ENCODE data around the gene HMCN1.
A peak's percentile ranks its signal among the peaks of the same experiment; 100 is the strongest.
"Not testable (repeated sequence)": the region's sequence is repeated elsewhere in the genome, so short reads cannot be mapped to it uniquely, and the experiment has no call there.

Gene HMCN1

GRCh38 chr1:186194107-186194756 is 460.0 kb downstream of the HMCN1 start:
- no peak for DNase-seq (ENCODE audit: low read depth)
- no peak overlapping the region for H3K4me3 ChIP-seq (ENCODE audit: low read depth, low read length)

GRCh38 chr1:186195377-186195931 is 461.3 kb downstream of the HMCN1 start:
- H3K4me3 ChIP-seq (ENCODE audit: low read depth, low read length) = no peak overlapping the region
- no peak for DNase-seq (ENCODE audit: low read depth)

- DNase-seq (ENCODE audit: low read depth) = peak; percentile 55
- no peak overlapping the region for H3K4me3 ChIP-seq (ENCODE audit: low read depth, low read length)
These were observed 468.1 kb downstream of the HMCN1 start for GRCh38 chr1:186202271-186202764.

GRCh38 chr1:186202776-186203175 is 468.6 kb downstream of the HMCN1 start:
- H3K4me3 ChIP-seq (ENCODE audit: low read depth, low read length) = no peak overlapping the region

GRCh38 chr1:186206048-186206570 is 471.9 kb downstream of the HMCN1 start:
- DNase-seq (ENCODE audit: low read depth) = no peak
- no peak overlapping the region for H3K4me3 ChIP-seq (ENCODE audit: low read depth, low read length)

More at GRCh38 chr1:186202776-186203175, 468.6 kb downstream of the HMCN1 start:
- DNase-seq (ENCODE audit: low read depth) = no peak

GRCh38 chr1:186207391-186208085 is 473.3 kb downstream of the HMCN1 start:
- no peak for DNase-seq (ENCODE audit: low read depth)
- H3K4me3 ChIP-seq (ENCODE audit: low read depth, low read length) = no peak overlapping the region

GRCh38 chr1:186208405-186209129 is 474.4 kb downstream of the HMCN1 start:
- no peak for DNase-seq (ENCODE audit: low read depth)

GRCh38 chr1:186210258-186210657 is 476.1 kb downstream of the HMCN1 start:
- no peak overlapping the region for H3K4me3 ChIP-seq (ENCODE audit: low read depth, low read length)
- DNase-seq (ENCODE audit: low read depth) = no peak

More at GRCh38 chr1:186208405-186209129, 474.4 kb downstream of the HMCN1 start:
- no peak overlapping the region for H3K4me3 ChIP-seq (ENCODE audit: low read depth, low read length)

GRCh38 chr1:186211583-186211982 is 477.4 kb downstream of the HMCN1 start:
- not testable (repeated sequence) for H3K4me3 ChIP-seq (ENCODE audit: low read depth, low read length); DNase-seq (ENCODE audit: low read depth)

- DNase-seq (ENCODE audit: low read depth) = peak; percentile 85
- H3K4me3 ChIP-seq (ENCODE audit: low read depth, low read length) = no peak overlapping the region
These were observed 478.5 kb downstream of the HMCN1 start for GRCh38 chr1:186212568-186213224.

- no peak for DNase-seq (ENCODE audit: low read depth)
- H3K4me3 ChIP-seq (ENCODE audit: low read depth, low read length) = no peak overlapping the region
These were observed 479.0 kb downstream of the HMCN1 start for GRCh38 chr1:186213225-186213607.

GRCh38 chr1:186214791-186215190 is 480.6 kb downstream of the HMCN1 start:
- no peak overlapping the region for H3K4me3 ChIP-seq (ENCODE audit: low read depth, low read length)
- DNase-seq (ENCODE audit: low read depth) = no peak

GRCh38 chr1:186215636-186216035 is 481.4 kb downstream of the HMCN1 start:
- H3K4me3 ChIP-seq (ENCODE audit: low read depth, low read length) = no peak overlapping the region
- no peak for DNase-seq (ENCODE audit: low read depth)

- no peak for DNase-seq (ENCODE audit: low read depth)
- H3K4me3 ChIP-seq (ENCODE audit: low read depth, low read length) = no peak overlapping the region
These were observed 484.6 kb downstream of the HMCN1 start for GRCh38 chr1:186218654-186219352.

GRCh38 chr1:186220067-186220466 is 485.9 kb downstream of the HMCN1 start:
- no peak for DNase-seq (ENCODE audit: low read depth)
- no peak overlapping the region for H3K4me3 ChIP-seq (ENCODE audit: low read depth, low read length)

- DNase-seq (ENCODE audit: low read depth) = no peak
- H3K4me3 ChIP-seq (ENCODE audit: low read depth, low read length) = no peak overlapping the region
These were observed 486.7 kb downstream of the HMCN1 start for GRCh38 chr1:186220911-186221310.

- DNase-seq (ENCODE audit: low read depth) = no peak
These were observed 490.9 kb downstream of the HMCN1 start for GRCh38 chr1:186225096-186225495.

GRCh38 chr1:186228749-186229148 is 494.6 kb downstream of the HMCN1 start:
- DNase-seq (ENCODE audit: low read depth) = no peak
- H3K4me3 ChIP-seq (ENCODE audit: low read depth, low read length) = no peak overlapping the region

More at GRCh38 chr1:186225096-186225495, 490.9 kb downstream of the HMCN1 start:
- no peak overlapping the region for H3K4me3 ChIP-seq (ENCODE audit: low read depth, low read length)

Measured in skeletal muscle cell (primary cell).